ENCODE results near the gene WDR31. TPM values are rescaled to one million over a fixed set of nuclear protein-coding genes. Genes with fewer than 3 reads are reported as not detected.
A peak's percentile ranks its signal among the peaks of the same experiment; 100 is the strongest.

The WDR31 gene
- total and polyA plus RNA-seq, 2 experiments from 2014 or later = 4.1 to 5.4 TPM

- no peak overlapping the region for H3K27ac ChIP-seq
- no peaks in the 10 kb centered on the region for H3K4me1 ChIP-seq (ENCODE audit: low read depth)
- TF ChIP-seq CTCF (IDR thresholded peaks at IDR 0.05; ENCODE audit: low read depth, low read length) = no peak
- H3K36me3 ChIP-seq = no peaks in the 10 kb centered on the region
- H3K4me3 ChIP-seq = no peak overlapping the region
- DNase-seq (ENCODE audit: low read depth in 1 of 2, low spot score in 1 of 2) = peak in 1 of 2 donors; percentile 54
- H3K27me3 ChIP-seq = no peaks in the 10 kb centered on the region
- H3K9me3 ChIP-seq (ENCODE audit: low read depth) = no peaks in the 10 kb centered on the region
Measured at GRCh38 chr9:113361304-113362018, 21.4 kb upstream of the WDR31 start.

GRCh38 chr9:113360242-113360842 is 20.3 kb upstream of the WDR31 start:
- Histone ChIP-seq H3K27ac (no peak overlapping the region), H3K36me3 (no peaks in the 10 kb centered on the region), H3K4me1 (ENCODE audit: low read depth) (no peaks in the 10 kb centered on the region), H3K27me3 (no peaks in the 10 kb centered on the region), H3K9me3 (ENCODE audit: low read depth) (no peaks in the 10 kb centered on the region), H3K4me3 (no peak overlapping the region)
- no peak for DNase-seq (ENCODE audit: low read depth in 1 of 2, low spot score in 1 of 2)
- TF ChIP-seq CTCF (IDR thresholded peaks at IDR 0.05; ENCODE audit: low read depth, low read length) = no peak

- H3K27me3 ChIP-seq = no peaks in the 10 kb centered on the region
- TF ChIP-seq CTCF (IDR thresholded peaks at IDR 0.05; ENCODE audit: low read depth, low read length) = no peak
- H3K4me1 ChIP-seq (ENCODE audit: low read depth) = no peaks in the 10 kb centered on the region
- DNase-seq (ENCODE audit: low read depth in 1 of 2, low spot score in 1 of 2) = no peak
- H3K9me3 ChIP-seq (ENCODE audit: low read depth) = no peaks in the 10 kb centered on the region
- no peaks in the 10 kb centered on the region for H3K36me3 ChIP-seq
- H3K4me3 ChIP-seq = no peak overlapping the region
- no peak overlapping the region for H3K27ac ChIP-seq
Measured at GRCh38 chr9:113359385-113359784, 19.3 kb upstream of the WDR31 start.

GRCh38 chr9:113356686-113357292 is 16.7 kb upstream of the WDR31 start:
- H3K27ac ChIP-seq = no peak overlapping the region
- peaks cover 18% of the 10 kb centered on the region for H3K27me3 ChIP-seq
- H3K4me3 ChIP-seq = no peak overlapping the region
- no peaks in the 10 kb centered on the region for H3K9me3 ChIP-seq (ENCODE audit: low read depth)
- no peaks in the 10 kb centered on the region for H3K4me1 ChIP-seq (ENCODE audit: low read depth)
- no peaks in the 10 kb centered on the region for H3K36me3 ChIP-seq
- no peak for DNase-seq (ENCODE audit: low read depth in 1 of 2, low spot score in 1 of 2)
- TF ChIP-seq CTCF (IDR thresholded peaks at IDR 0.05; ENCODE audit: low read depth, low read length) = no peak

GRCh38 chr9:113355040-113355596 is 15.0 kb upstream of the WDR31 start:
- Histone ChIP-seq H3K27ac (no peak overlapping the region), H3K4me3 (no peak overlapping the region), H3K4me1 (ENCODE audit: low read depth) (peaks cover 2% of the 10 kb centered on the region), H3K27me3 (peaks cover 35% of the 10 kb centered on the region), H3K36me3 (no peaks in the 10 kb centered on the region), H3K9me3 (ENCODE audit: low read depth) (no peaks in the 10 kb centered on the region)
- TF ChIP-seq CTCF (IDR thresholded peaks at IDR 0.05; ENCODE audit: low read depth, low read length) = peak; percentile 31
- peak; percentile 38 to 41 for DNase-seq (ENCODE audit: low read depth in 1 of 2, low spot score in 1 of 2)

Data from cardiac muscle cell (in vitro differentiated cells and primary cell).